SU-DHL-6 (cell line): ENCODE data around the gene TCF7L1.
"Not testable (repeated sequence)": the region's sequence is repeated elsewhere in the genome, so short reads cannot be mapped to it uniquely, and the experiment has no call there.

ENCODE experiments used
- H2AFZ ChIP-seq: fragments of 200-600 bp; sonication (generic); 2 replicates; pipeline ENCODE4 v1.6.1; 2014; ENCODE audit warnings: low read depth, mild to moderate bottlenecking, moderate library complexity, mixed read lengths, antibody characterized with exemption, low read length; ENCODE audit not compliant: severe bottlenecking
- H3F3A ChIP-seq: fragments of 200-600 bp; shearing (Covaris generic); 2 replicates; pipeline ENCODE4 v1.6.0; 2016; ENCODE audit warnings: antibody characterized with exemption, mild to moderate bottlenecking; ENCODE audit not compliant: insufficient read depth
- H3K27ac ChIP-seq: fragments of 200-600 bp; sonication (generic); 2 replicates; pipeline ENCODE4 v1.5.1; 2016; ENCODE audit warnings: low read depth, mild to moderate bottlenecking, low read length, moderate library complexity, mixed read lengths
- H3K27me3 ChIP-seq: fragments of 200-600 bp; sonication (generic), shearing (Covaris generic); 2 replicates; pipeline ENCODE4 v1.6.0; 2014; ENCODE audit warnings: mild to moderate bottlenecking, low read length
- H3K36me3 ChIP-seq: fragments of 200-600 bp; sonication (generic); 2 replicates; pipeline ENCODE4 v1.6.1; 2014; ENCODE audit warnings: mild to moderate bottlenecking, low read length, mixed read lengths
- H3K4me2 ChIP-seq: fragments of 300-600, 200-600 bp; shearing (Covaris generic), sonication (generic); 2 replicates; pipeline ENCODE4 v1.6.0; 2014; ENCODE audit warnings: low read length, low read depth, mild to moderate bottlenecking; ENCODE audit not compliant: poor library complexity, severe bottlenecking
- H3K4me3 ChIP-seq: fragments of 200-600 bp; sonication (generic); 2 replicates; pipeline ENCODE4 v1.5.1; 2014; ENCODE audit warnings: antibody characterized with exemption, low read length, mild to moderate bottlenecking, mixed read lengths; ENCODE audit not compliant: insufficient read depth, poor library complexity, severe bottlenecking
- H3K79me2 ChIP-seq: fragments of 200-600 bp; sonication (generic); 2 replicates; pipeline ENCODE4 v1.6.1; 2014; ENCODE audit warnings: mild to moderate bottlenecking, low read length, moderate library complexity; ENCODE audit not compliant: insufficient read depth
- H3K9ac ChIP-seq: fragments of 200-600 bp; sonication (generic); 2 replicates; pipeline ENCODE4 v1.7.0; 2014; ENCODE audit warnings: mild to moderate bottlenecking, low read length
- H3K9me2 ChIP-seq: fragments of 200-600 bp; sonication (generic); replicated peaks from 2 replicates; pipeline ENCODE4 v1.6.1; 2014; ENCODE audit warnings: low read length; ENCODE audit not compliant: insufficient read depth
- H3K9me3 ChIP-seq: fragments of 200-600 bp; sonication (generic); 2 replicates; pipeline ENCODE4 v1.6.1; 2014; ENCODE audit warnings: low read length, mixed read lengths; ENCODE audit not compliant: insufficient read depth
- H4K20me1 ChIP-seq: fragments of 200-600 bp; sonication (generic); 2 replicates; pipeline ENCODE4 v1.6.1; 2014; ENCODE audit warnings: low read depth, mild to moderate bottlenecking, antibody characterized with exemption, low read length, moderate library complexity, mixed read lengths
- EZH2phosphoT487 ChIP-seq: fragments of 200-600 bp; sonication (generic), shearing (Covaris generic); conservative IDR thresholded peaks from 2 replicates; pipeline ENCODE4 v1.6.1; 2018; ENCODE audit warnings: mild to moderate bottlenecking, antibody characterized with exemption, low read length, moderate library complexity, mixed read lengths
- TF ChIP-seq, protein P1 (sequence below): fragments of 200-600 bp; sonication (generic); IDR thresholded peaks from one replicate; pipeline ENCODE4 v1.5.1; 2017; ENCODE audit warnings: antibody characterized with exemption, mild to moderate bottlenecking, low read length, moderate library complexity; ENCODE audit not compliant: insufficient read depth, poor library complexity, severe bottlenecking

The TCF7L1 gene

DNA sequence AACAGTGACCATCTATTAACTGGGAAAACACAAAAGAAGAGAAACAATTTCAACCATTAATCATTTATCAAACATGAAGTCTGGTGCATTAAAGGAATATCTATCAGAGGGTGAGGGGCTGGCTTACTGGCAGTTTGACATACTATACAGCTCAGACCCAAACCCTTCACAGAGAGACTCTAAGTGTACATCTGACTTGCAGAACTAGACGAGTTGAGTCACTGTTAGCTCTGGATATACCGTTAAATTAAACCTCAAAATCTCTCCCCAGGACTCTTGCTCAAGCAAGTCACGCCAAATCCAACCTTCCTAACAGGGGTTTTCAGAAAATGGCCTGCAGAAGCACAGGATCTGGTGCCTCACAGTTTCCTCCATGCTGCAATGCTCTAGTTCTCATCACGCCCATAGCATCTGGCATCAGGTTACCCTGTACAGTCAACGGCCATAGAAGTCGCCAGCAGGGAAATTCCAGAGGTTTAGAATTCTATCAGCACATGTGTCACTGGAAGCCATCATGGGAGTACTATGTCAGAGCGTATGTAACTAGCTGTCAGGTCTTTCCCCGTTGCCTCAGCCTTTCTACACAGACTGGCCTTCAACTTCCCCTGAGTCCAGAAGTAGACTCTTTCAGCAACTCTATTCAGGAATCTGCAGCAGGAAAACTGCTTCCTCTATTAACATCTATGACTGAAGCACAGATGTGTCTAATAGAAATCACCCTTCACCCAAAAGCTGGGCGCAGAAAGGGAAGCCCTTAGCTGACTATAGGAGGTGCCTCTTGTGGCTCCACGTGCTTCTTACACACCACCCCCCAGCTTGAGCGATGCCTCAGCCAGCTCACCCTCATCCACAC, 185.3 kb downstream of the TCF7L1 start:
- Histone ChIP-seq H3K36me3 (peaks cover 32% of the 10 kb centered on the region; the same call in 1 of the 2 replicates), H3K27ac (no peak overlapping the region), H3K4me3 (no peak overlapping the region), H3K9me2 (no peaks in the 10 kb centered on the region), H4K20me1 (peaks cover 30% of the 10 kb centered on the region), H2AFZ (no peak overlapping the region), H3K9me3 (no peaks in the 10 kb centered on the region), H3F3A (peaks cover 15% of the 10 kb centered on the region; the same call in 1 of the 2 replicates), H3K9ac (no peak overlapping the region), H3K79me2 (peaks cover 55% of the 10 kb centered on the region), H3K27me3 (no peaks in the 10 kb centered on the region), H3K4me2 (no peak overlapping the region)
- TF ChIP-seq, protein P1, sequence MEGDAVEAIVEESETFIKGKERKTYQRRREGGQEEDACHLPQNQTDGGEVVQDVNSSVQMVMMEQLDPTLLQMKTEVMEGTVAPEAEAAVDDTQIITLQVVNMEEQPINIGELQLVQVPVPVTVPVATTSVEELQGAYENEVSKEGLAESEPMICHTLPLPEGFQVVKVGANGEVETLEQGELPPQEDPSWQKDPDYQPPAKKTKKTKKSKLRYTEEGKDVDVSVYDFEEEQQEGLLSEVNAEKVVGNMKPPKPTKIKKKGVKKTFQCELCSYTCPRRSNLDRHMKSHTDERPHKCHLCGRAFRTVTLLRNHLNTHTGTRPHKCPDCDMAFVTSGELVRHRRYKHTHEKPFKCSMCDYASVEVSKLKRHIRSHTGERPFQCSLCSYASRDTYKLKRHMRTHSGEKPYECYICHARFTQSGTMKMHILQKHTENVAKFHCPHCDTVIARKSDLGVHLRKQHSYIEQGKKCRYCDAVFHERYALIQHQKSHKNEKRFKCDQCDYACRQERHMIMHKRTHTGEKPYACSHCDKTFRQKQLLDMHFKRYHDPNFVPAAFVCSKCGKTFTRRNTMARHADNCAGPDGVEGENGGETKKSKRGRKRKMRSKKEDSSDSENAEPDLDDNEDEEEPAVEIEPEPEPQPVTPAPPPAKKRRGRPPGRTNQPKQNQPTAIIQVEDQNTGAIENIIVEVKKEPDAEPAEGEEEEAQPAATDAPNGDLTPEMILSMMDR = no peak
- TF ChIP-seq EZH2phosphoT487 = no peak

DNA sequence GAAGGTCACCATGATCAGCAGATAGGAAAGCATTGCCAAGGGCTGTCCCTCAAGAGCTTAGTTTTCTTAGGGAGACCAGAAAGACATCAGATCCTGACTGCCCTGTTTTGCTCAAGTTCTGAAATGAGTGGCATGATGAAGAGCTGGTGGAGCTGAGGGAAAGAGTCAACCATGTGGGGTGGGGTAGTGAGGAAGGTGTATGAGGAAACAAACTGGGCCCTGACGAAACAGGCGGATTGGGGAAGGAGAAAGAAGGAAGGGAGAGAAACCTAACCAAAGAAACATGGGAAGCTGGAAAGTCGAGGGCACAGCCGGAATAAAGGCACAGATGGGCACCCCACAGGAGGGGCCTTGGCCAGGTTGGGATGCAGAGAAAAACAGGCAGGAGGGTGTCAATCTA, 186.6 kb downstream of the TCF7L1 start:
- no peak for TF ChIP-seq EZH2phosphoT487
- TF ChIP-seq, protein P1 = no peak
- Histone ChIP-seq H3K27me3 (no peaks in the 10 kb centered on the region), H3K9ac (no peak overlapping the region), H2AFZ (no peak overlapping the region), H3K4me3 (no peak overlapping the region), H3K9me2 (no peaks in the 10 kb centered on the region), H3K4me2 (no peak overlapping the region), H4K20me1 (peaks cover 39% of the 10 kb centered on the region), H3K36me3 (peaks cover 41% of the 10 kb centered on the region), H3K9me3 (no peaks in the 10 kb centered on the region), H3K79me2 (peaks cover 68% of the 10 kb centered on the region), H3F3A (peaks cover 9% of the 10 kb centered on the region; the same call in 1 of the 2 replicates), H3K27ac (no peak overlapping the region)

DNA sequence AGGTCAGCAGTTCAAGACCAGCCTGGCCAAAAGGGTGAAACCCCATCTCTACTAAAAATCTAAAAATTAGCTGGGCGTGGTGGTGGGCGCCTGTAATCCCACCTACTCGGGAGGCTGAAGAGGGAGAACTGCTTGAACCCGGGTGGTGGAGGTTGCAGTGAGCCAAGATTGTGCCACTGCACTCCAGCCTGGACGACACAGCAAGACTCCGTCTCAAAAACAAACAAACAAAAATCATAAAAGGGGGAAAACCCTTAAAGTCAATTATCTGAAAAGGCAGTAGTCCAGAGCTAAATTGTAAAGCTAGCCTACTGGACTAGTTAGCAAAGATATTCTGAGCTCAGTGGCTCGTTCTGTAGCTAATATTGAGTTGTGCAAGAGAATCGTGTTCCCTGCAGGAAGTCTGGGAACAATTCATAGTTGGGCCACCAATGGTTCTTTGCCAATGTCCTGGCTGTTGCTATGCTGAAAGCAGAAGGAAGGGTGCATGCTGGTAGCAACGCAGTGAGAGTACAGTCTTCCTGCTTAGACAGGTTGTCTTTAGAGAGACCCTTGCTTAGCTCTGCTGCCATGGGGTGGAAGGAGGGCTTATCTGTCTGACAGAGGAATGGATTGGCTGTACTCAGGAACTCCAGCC, 190.3 kb downstream of the TCF7L1 start:
- Histone ChIP-seq H3F3A (0 out of 2 replicates have a peak, but pooled peaks cover 3% of the 10 kb centered on the region), H3K27me3 (no peaks in the 10 kb centered on the region), H3K4me3 (no peak overlapping the region), H3K9me3 (no peaks in the 10 kb centered on the region), H3K9me2 (no peaks in the 10 kb centered on the region), H2AFZ (no peak overlapping the region), H3K9ac (no peak overlapping the region), H3K79me2 (peaks cover 92% of the 10 kb centered on the region), H3K27ac (no peak overlapping the region), H3K4me2 (no peak overlapping the region), H4K20me1 (peaks cover 50% of the 10 kb centered on the region), H3K36me3 (peaks cover 48% of the 10 kb centered on the region)
- TF ChIP-seq, protein P1 = no peak
- no peak for TF ChIP-seq EZH2phosphoT487

DNA sequence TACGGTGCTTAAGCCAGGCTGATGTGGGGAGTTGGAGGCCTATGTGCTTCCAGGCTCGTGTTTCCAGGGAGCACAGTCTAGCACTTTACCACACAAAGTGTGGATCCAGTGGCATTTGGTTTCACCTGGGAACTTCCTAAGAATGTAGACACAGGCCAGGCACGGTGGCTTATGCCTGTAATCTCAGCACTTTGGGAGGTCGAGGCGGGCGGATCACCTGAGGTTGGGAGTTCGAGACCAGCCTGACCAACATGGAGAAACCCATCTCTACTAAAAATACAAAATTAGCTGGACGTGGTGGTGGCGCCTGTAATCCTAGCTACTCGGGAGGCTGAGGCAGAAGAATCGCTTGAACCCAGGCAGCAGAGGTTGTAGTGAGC, 190.8 kb downstream of the TCF7L1 start:
- H2AFZ ChIP-seq, H3F3A ChIP-seq, H3K4me3 ChIP-seq, H3K9ac ChIP-seq, H3K27ac ChIP-seq, H3K4me2 ChIP-seq, H3K9me3 ChIP-seq, H3K27me3 ChIP-seq, H3K9me2 ChIP-seq: not testable (repeated sequence)
- H3K79me2 ChIP-seq = peaks cover 87% of the 10 kb centered on the region
- H3K36me3 ChIP-seq = peaks cover 48% of the 10 kb centered on the region
- peaks cover 46% of the 10 kb centered on the region for H4K20me1 ChIP-seq
